Osteoblast (primary cell): ENCODE measurements around the gene UMODL1. TPM values are rescaled to one million over a fixed set of nuclear protein-coding genes. Genes with fewer than 3 reads are reported as not detected.
A peak's percentile ranks its signal among the peaks of the same experiment; 100 is the strongest.

ENCODE experiments used
- DNase-seq: peaks from one replicate; pipeline ENCODE4 v3.0.0; 2011; ENCODE audit warnings: low spot score, mixed read lengths; ENCODE audit not compliant: insufficient read length; ENCODE audit errors: missing footprints
- H2AFZ ChIP-seq: 2 replicates; pipeline ENCODE4 v1.6.0; 2011; ENCODE audit warnings: mild to moderate bottlenecking, low read length
- H3K27ac ChIP-seq: 2 replicates; pipeline ENCODE4 v1.5.1; 2011; ENCODE audit warnings: mild to moderate bottlenecking, low read depth, low read length, moderate library complexity
- H3K27me3 ChIP-seq: 2 replicates; pipeline ENCODE4 v1.6.0; 2012; ENCODE audit warnings: mild to moderate bottlenecking, control low read depth, inconsistent platforms, low read length, moderate library complexity; ENCODE audit not compliant: insufficient read depth
- H3K36me3 ChIP-seq: 2 replicates; pipeline ENCODE4 v1.5.1; 2011; ENCODE audit warnings: mild to moderate bottlenecking, low read length, control low read depth, moderate library complexity; ENCODE audit not compliant: insufficient read depth
- H3K4me1 ChIP-seq: 2 replicates; pipeline ENCODE4 v1.5.1; 2011; ENCODE audit warnings: mild to moderate bottlenecking, low read length, control low read depth, moderate library complexity; ENCODE audit not compliant: insufficient read depth
- H3K4me2 ChIP-seq: 2 replicates; pipeline ENCODE4 v1.6.0; 2011; ENCODE audit warnings: mild to moderate bottlenecking, low read length; ENCODE audit not compliant: insufficient read depth
- H3K4me3 ChIP-seq: fragments of 200-600 bp; sonication (generic); 3 replicates; pipeline ENCODE4 v1.5.1; 2012; ENCODE audit warnings: mild to moderate bottlenecking, low read length, inconsistent platforms; ENCODE audit not compliant: insufficient read depth
- H3K79me2 ChIP-seq: 2 replicates; pipeline ENCODE4 v1.6.0; 2012; ENCODE audit warnings: mild to moderate bottlenecking, low read length, control low read depth, inconsistent platforms; ENCODE audit not compliant: insufficient read depth
- H3K9me3 ChIP-seq: 2 replicates; pipeline ENCODE4 v1.5.1; 2011; ENCODE audit warnings: low read depth, low read length, control low read depth
- H4K20me1 ChIP-seq: 2 replicates; pipeline ENCODE4 v1.6.0; 2012; ENCODE audit warnings: mild to moderate bottlenecking, low read length, control low read depth; ENCODE audit not compliant: insufficient read depth
- CTCF ChIP-seq: IDR thresholded peaks from 2 replicates; pipeline ENCODE4 v1.5.1; 2011; ENCODE audit warnings: mild to moderate bottlenecking, low read depth, low read length, moderate library complexity; ENCODE audit errors: extremely low read depth
- total RNA-seq: library from RNA; depleted of rRNA; stranded (reverse); fragments of >200 nt; gene quantifications from 2 replicates; pipeline ENCODE4 v1.2.3, GENCODE V29; 2012

The UMODL1 gene
- total RNA-seq, 1 donor = not detected

GRCh38 chr21:42144221-42144620, 73.1 kb downstream of the UMODL1 start:
- Histone ChIP-seq H3K4me3 (no peak overlapping the region), H3K4me2 (no peak overlapping the region), H3K27me3 (peaks cover 7% of the 10 kb centered on the region), H3K79me2 (no peaks in the 10 kb centered on the region), H3K4me1 (no peaks in the 10 kb centered on the region), H3K27ac (no peak overlapping the region), H4K20me1 (no peaks in the 10 kb centered on the region), H3K9me3 (no peaks in the 10 kb centered on the region), H3K36me3 (no peaks in the 10 kb centered on the region), H2AFZ (no peak overlapping the region)
- no peak for DNase-seq
- TF ChIP-seq CTCF = no peak

GRCh38 chr21:42144679-42145568, 73.8 kb downstream of the UMODL1 start:
- Histone ChIP-seq H3K4me2 (no peak overlapping the region), H2AFZ (no peak overlapping the region), H3K4me3 (no peak overlapping the region), H3K9me3 (no peaks in the 10 kb centered on the region), H3K4me1 (no peaks in the 10 kb centered on the region), H3K27me3 (peaks cover 7% of the 10 kb centered on the region), H3K79me2 (no peaks in the 10 kb centered on the region), H3K27ac (no peak overlapping the region), H3K36me3 (no peaks in the 10 kb centered on the region), H4K20me1 (no peaks in the 10 kb centered on the region)
- DNase-seq = no peak
- TF ChIP-seq CTCF = no peak

GRCh38 chr21:42145569-42146272, 74.6 kb downstream of the UMODL1 start:
- peak; percentile 94 for TF ChIP-seq CTCF
- H3K27ac ChIP-seq = no peak overlapping the region
- no peaks in the 10 kb centered on the region for H3K36me3 ChIP-seq
- H3K79me2 ChIP-seq = no peaks in the 10 kb centered on the region
- no peak overlapping the region for H3K4me2 ChIP-seq
- H4K20me1 ChIP-seq = no peaks in the 10 kb centered on the region
- peak; percentile 98 for DNase-seq
- peaks cover 4% of the 10 kb centered on the region for H3K27me3 ChIP-seq
- no peak overlapping the region for H2AFZ ChIP-seq
- no peak overlapping the region for H3K4me3 ChIP-seq
- no peaks in the 10 kb centered on the region for H3K9me3 ChIP-seq
- H3K4me1 ChIP-seq = no peaks in the 10 kb centered on the region

- H3K4me3 ChIP-seq = no peak overlapping the region
- H3K9me3 ChIP-seq = no peaks in the 10 kb centered on the region
- no peak overlapping the region for H3K27ac ChIP-seq
- H3K36me3 ChIP-seq = no peaks in the 10 kb centered on the region
- no peak for TF ChIP-seq CTCF
- no peak for DNase-seq
- no peaks in the 10 kb centered on the region for H3K79me2 ChIP-seq
- H3K4me1 ChIP-seq = no peaks in the 10 kb centered on the region
- H4K20me1 ChIP-seq = no peaks in the 10 kb centered on the region
- no peak overlapping the region for H3K4me2 ChIP-seq
- H3K27me3 ChIP-seq = peaks cover 4% of the 10 kb centered on the region
- H2AFZ ChIP-seq = no peak overlapping the region
Observed at GRCh38 chr21:42146273-42146805, 75.2 kb downstream of the UMODL1 start.
